GM12801 (cell line): ENCODE results near the gene CDSN.

Experiments
- TF ChIP-seq, protein P1 (sequence below): IDR thresholded peaks from one replicate; pipeline ENCODE4 v1.5.1; 2011; ENCODE audit warnings: control low read depth; ENCODE audit not compliant: insufficient read length; ENCODE audit errors: extremely low read depth

CDSN gene

DNA sequence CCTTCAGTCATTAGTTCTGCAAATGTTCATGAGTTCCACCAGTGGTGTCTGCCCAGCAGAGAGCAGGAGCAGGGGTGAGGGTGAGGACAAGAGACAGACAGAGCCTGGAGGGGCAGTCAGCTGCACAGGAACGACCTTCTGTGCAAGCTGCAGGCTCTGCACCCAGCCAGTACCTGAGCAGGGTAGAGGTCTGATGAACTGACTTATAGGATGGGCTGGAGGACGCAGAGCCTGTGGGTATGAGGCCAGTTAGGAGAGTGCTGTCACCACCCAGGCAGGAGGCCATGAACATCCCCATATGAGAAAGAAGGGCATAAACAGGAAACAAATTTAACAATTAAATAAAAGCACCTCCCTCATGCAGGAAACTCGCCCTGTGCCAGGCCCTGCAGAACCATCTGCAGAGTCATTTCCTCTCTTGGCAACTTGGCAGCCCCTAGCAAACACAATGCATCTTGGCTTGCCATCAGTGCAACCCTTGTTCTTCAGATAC lies 25.8 kb downstream of the CDSN start:
- TF ChIP-seq, protein P1, sequence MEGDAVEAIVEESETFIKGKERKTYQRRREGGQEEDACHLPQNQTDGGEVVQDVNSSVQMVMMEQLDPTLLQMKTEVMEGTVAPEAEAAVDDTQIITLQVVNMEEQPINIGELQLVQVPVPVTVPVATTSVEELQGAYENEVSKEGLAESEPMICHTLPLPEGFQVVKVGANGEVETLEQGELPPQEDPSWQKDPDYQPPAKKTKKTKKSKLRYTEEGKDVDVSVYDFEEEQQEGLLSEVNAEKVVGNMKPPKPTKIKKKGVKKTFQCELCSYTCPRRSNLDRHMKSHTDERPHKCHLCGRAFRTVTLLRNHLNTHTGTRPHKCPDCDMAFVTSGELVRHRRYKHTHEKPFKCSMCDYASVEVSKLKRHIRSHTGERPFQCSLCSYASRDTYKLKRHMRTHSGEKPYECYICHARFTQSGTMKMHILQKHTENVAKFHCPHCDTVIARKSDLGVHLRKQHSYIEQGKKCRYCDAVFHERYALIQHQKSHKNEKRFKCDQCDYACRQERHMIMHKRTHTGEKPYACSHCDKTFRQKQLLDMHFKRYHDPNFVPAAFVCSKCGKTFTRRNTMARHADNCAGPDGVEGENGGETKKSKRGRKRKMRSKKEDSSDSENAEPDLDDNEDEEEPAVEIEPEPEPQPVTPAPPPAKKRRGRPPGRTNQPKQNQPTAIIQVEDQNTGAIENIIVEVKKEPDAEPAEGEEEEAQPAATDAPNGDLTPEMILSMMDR, result no peak

DNA sequence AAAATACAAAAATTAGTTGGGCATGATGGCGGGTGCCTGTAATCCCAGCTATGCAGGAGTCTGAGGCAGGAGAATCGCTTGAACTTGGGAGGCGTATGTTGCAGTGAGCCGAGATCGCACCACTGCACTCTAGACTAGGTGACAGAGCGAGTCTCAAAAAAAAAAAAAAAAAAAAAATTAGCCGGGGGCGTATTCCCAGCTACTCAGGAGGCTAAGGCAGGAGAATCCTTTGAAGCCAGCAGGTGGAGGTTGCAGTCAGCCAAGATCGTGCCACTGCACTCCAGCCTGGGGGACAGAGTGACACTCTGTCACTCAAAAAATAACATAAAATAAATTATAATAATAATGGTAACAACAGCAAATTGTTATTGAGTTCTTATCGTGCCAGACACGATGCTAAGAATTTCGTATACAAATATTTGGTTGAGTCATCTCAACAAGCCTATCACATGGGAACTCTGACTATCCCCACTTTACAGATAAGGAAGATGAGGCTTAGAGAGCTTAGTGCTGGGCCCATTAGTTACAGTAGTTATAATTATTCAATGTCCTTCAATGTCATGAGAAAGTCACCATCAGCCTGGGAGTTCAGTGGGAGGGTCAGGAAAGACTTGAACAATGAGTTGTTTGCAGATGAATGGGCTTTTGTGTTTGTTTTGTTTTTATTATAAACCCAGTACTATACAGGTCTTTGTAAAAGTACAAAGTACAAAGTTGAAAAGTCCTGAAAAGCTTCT lies 27.3 kb downstream of the CDSN start:
- TF ChIP-seq, protein P1, result no peak

GRCh38 chr6:31092238-31092637 lies 28.0 kb downstream of the CDSN start:
- TF ChIP-seq, protein P1, result no peak

- TF ChIP-seq, protein P1, result no peak
Measured at GRCh38 chr6:31091680-31092079, 28.6 kb downstream of the CDSN start.

GRCh38 chr6:31090973-31091364 lies 29.3 kb downstream of the CDSN start:
- TF ChIP-seq, protein P1, result no peak

- TF ChIP-seq, protein P1, result no peak
Measured at GRCh38 chr6:31090275-31090972, 29.8 kb downstream of the CDSN start.

DNA sequence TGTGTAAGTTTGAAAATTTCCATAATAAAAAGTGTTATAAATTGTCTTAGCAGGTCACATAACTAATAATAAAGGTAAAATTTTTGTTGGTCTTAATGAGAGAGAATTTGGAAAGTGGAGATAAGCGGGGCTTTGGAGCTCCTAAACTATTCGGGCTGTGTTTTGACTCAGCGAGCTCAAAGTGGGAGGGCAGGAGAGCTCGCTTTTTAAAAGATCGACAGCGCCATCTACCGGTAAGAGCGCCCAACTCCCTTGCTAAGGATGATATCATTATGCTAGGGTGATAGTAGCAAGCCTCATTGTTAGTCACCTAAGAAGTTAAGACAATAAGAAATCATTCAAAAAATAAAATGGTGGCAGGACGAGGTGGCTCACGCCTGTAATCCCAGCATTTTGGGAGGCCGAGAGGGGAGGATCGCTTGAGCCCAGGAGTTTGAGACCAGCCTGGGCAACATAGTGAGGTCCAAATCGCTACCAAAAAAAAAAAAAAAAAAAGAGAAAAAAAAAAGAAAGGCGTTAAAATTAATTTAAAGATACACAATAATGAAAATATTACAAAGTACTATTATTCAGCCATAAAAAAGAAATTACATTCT lies 32.7 kb downstream of the CDSN start:
- TF ChIP-seq, protein P1, result no peak
